ENCODE data around the gene PCDHA2.
"Not testable (repeated sequence)": the region's sequence is repeated elsewhere in the genome, so short reads cannot be mapped to it uniquely, and the experiment has no call there.

PCDHA2 gene

DNA sequence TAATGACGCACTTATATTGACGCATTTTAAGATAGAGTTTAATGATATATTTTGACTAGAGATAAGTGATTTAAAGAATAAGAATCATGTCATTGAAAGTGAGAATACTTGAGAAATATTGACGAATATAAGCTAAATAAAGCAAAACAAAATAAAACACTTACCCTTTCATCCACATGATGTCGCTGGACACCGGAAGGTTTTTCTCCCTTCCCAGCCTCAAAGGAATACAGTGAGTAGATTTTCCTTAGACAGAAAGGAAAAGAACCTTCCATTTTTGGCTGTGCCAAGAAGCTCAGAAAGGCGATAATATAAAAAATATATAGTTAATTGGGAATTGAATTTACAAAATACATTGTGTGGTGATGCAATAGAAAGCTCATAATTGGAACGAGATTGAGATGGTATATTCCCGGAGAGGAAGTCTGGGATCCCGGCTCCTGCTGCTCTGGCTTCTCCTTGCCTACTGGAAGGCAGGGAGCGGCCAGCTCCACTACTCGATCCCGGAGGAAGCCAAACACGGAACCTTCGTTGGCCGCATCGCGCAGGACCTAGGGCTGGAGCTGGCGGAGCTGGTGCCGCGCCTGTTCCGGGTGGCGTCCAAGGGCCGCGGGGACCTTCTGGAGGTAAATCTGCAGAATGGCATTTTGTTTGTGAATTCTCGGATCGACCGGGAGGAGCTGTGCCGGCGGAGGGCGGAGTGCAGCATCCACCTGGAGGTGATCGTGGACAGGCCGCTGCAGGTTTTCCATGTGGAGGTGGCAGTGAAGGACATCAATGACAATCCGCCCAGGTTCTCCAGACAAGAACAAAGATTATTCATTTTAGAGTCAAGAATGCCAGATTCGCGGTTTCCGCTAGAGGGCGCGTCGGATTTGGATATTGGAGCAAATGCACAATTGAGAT is 27.0 kb downstream of the PCDHA2 start, which contains the start of gene PCDHA5:
Gene PCDHA5, plus strand, starts transcription at position 239 of the 906 bp plus-strand sequence.
- no peak for DNase-seq

DNA sequence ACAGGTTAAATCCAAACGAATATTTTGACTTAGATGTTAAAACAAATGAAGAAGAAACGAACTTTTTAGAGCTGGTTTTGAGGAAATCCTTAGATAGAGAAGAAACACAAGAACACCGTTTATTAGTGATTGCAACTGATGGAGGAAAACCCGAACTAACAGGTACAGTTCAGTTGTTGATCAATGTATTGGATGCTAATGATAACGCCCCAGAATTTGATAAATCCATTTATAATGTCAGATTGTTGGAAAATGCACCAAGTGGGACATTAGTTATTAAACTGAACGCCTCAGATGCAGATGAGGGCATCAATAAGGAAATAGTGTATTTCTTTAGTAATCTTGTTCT is 27.6 kb downstream of the PCDHA2 start:
- no peak for DNase-seq

DNA sequence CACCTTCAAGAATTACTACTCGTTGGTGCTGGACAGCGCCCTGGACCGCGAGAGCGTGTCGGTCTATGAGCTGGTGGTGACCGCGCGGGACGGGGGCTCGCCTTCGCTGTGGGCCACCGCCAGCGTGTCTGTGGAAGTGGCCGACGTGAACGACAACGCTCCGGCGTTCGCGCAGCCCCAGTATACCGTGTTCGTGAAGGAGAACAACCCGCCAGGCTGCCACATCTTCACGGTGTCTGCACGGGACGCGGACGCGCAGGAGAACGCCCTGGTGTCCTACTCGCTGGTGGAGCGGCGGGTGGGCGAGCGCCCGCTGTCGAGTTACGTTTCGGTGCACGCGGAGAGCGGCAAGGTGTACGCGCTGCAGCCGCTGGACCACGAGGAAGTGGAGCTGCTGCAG is 28.3 kb downstream of the PCDHA2 start:
- not testable (repeated sequence) for DNase-seq

DNA sequence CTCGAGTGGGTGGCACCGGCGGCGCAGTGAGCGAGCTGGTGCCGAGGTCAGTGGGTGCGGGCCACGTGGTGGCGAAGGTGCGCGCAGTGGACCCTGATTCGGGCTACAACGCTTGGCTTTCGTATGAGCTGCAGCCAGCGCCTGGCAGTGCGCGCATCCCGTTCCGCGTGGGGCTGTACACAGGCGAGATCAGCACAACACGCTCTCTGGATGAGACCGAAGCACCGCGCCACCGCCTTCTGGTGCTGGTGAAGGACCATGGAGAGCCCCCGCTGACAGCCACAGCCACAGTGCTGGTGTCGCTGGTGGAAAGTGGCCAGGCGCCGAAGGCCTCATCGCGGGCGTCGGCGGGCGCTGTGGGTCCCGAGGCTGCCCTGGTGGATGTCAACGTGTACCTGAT is 28.8 kb downstream of the PCDHA2 start:
- no peak for DNase-seq

DNA sequence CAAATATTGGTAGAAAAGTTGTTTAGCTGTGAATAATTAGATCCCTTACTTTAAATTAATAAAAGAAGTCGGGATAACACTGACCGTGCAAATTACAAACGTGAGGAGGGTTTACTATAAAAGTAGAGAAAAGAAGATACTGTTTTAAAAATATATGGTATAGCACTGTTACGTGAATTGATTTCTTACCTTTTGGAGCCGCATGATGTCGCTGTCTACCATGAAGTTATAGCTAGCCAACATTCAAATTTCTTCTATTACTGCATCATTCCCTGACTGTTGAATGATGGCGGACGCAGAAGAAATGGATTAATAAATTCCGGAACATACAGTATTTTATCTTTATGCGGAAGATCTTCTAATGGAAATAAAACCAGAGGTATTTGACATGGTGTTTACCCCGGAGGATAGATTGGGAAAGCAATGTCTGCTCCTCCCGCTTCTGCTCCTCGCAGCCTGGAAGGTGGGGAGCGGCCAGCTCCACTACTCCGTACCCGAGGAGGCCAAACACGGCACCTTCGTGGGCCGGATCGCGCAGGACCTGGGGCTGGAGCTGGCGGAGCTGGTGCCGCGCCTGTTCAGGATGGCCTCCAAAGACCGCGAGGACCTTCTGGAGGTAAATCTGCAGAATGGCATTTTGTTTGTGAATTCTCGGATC is 33.2 kb downstream of the PCDHA2 start, which contains the start of gene PCDHA6:
Gene PCDHA6, plus strand, starts transcription at position 257 of the 658 bp plus-strand sequence. Its CDS starts 132 bp downstream, at position 389.
- DNase-seq, result no peak

DNA sequence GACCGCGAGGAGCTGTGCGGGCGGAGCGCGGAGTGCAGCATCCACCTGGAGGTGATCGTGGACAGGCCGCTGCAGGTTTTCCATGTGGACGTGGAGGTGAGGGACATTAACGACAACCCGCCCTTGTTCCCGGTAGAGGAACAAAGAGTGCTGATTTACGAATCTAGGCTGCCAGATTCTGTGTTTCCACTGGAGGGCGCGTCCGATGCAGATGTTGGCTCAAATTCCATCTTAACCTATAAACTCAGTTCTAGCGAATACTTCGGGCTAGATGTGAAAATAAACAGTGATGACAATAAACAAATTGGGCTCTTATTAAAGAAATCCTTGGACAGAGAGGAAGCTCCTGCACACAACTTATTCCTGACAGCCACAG is 33.7 kb downstream of the PCDHA2 start:
- no peak for DNase-seq

DNA sequence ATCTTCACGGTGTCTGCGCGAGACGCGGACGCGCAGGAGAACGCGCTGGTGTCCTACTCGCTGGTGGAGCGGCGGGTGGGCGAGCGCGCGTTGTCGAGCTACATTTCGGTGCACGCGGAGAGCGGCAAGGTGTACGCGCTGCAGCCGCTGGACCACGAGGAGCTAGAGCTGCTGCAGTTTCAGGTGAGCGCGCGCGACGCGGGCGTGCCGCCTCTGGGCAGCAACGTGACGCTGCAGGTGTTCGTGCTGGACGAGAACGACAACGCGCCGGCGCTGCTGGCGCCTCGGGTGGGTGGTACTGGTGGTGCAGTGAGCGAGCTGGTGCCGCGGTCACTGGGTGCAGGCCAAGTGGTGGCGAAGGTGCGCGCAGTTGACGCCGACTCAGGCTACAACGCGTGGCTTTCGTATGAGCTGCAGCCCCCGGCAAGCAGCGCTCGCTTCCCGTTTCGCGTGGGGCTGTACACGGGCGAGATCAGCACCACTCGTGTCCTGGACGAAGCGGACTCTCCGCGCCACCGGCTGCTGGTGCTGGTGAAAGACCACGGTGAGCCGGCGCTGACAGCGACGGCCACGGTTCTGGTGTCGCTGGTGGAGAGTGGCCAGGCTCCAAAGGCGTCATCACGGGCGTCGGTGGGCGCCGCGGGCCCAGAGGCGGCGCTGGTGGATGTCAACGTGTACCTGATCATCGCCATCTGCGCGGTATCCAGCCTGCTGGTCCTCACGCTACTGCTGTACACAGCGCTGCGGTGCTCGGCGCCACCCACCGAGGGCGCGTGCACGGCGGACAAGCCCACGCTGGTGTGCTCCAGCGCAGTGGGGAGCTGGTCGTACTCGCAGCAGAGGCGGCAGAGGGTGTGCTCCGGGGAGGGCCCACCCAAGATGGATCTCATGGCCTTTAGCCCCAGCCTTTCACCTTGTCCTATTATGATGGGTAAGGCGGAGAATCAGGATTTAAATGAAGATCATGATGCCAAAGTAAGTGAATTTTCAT is 35.2 kb downstream of the PCDHA2 start:
- not testable (repeated sequence) for DNase-seq

DNA sequence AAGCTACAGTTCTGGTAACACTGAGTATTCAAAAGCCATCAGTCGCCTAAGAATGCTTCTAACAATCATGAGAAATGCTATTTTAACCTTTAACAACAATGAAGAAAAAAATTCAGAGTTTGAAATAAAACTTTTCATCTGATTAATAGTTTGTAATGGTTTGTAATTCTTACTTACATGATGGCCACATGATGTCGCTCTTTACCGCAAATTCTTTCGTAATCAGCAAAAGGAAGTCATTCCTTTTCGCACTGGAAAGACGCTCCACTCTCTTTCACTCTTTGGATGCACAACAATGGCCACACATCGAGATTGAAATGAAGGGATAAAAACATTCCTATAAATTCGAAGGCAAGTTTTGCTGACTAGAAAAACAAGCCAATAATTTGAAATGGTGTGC is 39.3 kb downstream of the PCDHA2 start, which contains the start of gene PCDHA7:
Gene PCDHA7, plus strand, starts transcription at position 277 of the 400 bp plus-strand sequence. Its CDS starts 115 bp downstream, at position 392.
- no peak for DNase-seq

DNA sequence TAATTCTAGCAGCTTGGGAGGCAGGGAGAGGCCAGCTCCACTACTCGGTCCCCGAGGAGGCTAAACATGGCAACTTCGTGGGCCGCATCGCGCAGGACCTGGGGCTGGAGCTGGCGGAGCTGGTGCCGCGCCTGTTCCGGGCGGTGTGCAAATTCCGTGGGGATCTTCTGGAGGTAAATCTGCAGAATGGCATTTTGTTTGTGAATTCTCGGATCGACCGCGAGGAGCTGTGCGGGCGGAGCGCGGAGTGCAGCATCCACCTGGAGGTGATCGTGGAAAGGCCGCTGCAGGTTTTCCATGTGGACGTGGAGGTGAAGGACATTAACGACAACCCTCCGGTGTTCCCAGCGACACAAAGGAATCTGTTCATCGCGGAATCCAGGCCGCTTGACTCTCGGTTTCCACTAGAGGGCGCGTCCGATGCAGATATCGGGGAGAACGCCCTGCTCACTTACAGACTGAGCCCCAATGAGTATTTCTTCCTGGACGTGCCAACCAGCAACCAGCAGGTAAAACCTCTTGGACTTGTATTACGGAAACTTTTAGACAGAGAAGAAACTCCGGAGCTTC is 39.9 kb downstream of the PCDHA2 start:
- DNase-seq, result not testable (repeated sequence)

DNA sequence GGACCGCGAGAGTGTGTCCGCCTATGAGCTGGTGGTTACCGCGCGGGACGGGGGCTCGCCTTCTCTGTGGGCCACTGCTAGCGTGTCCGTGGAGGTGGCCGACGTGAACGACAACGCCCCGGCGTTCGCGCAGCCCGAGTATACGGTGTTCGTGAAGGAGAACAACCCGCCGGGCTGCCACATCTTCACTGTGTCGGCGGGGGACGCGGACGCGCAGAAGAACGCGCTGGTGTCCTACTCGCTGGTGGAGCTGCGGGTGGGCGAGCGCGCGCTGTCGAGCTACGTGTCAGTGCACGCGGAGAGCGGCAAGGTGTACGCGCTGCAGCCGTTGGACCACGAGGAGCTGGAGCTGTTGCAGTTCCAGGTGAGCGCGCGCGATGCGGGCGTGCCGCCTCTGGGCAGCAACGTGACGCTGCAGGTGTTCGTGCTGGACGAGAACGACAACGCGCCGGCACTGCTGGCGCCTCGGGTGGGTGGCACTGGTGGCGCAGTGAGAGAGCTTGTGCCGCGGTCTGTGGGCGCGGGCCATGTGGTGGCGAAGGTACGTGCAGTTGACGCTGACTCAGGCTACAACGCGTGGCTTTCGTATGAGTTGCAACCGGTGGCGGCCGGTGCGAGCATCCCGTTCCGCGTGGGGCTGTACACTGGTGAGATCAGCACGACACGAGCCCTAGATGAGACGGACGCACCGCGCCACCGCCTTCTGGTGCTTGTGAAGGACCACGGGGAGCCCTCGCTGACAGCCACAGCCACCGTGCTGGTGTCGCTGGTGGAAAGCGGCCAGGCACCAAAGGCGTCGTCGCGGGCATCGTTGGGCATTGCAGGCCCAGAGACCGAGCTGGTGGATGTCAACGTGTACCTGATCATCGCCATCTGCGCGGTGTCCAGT is 41.2 kb downstream of the PCDHA2 start:
- DNase-seq, result no peak

DNA sequence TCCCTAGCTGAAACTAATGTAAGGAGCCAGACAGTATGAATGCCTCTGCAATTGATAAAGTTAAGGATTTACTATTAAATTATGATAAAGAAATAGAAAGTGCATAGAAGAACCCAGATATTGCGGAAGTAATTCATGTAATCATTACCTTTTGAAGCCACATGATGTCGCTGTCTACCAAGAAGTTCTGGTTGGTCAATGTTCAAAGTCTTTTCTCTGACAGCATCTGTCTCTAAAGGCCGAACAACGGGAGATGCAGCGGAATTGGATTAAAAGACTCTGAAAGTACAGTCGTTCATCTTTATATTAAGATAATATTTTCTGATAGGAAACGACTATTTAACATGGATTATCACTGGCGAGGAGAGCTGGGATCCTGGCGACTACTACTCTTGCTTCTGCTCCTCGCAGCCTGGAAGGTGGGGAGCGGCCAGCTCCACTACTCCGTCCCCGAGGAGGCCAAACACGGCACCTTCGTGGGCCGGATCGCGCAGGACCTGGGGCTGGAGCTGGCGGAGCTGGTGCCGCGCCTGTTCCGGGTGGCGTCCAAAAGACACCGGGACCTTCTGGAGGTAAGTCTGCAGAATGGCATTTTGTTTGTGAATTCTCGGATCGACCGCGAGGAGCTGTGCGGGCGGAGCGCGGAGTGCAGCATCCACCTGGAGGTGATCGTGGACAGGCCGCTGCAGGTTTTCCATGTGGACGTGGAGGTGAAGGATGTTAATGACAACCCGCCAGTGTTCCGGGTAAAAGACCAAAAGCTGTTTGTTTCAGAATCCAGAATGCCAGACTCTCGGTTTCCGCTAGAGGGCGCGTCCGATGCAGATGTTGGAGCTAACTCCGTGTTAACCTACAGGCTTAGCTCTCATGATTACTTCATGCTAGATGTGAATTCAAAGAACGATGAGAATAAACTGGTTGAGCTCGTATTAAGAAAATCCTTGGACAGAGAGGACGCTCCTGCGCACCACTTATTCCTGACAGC is 46.6 kb downstream of the PCDHA2 start, which contains the start of gene PCDHA8:
Gene PCDHA8, plus strand, starts transcription at position 210 of the 985 bp plus-strand sequence. Its CDS starts 135 bp downstream, at position 345.
- no peak for DNase-seq

DNA sequence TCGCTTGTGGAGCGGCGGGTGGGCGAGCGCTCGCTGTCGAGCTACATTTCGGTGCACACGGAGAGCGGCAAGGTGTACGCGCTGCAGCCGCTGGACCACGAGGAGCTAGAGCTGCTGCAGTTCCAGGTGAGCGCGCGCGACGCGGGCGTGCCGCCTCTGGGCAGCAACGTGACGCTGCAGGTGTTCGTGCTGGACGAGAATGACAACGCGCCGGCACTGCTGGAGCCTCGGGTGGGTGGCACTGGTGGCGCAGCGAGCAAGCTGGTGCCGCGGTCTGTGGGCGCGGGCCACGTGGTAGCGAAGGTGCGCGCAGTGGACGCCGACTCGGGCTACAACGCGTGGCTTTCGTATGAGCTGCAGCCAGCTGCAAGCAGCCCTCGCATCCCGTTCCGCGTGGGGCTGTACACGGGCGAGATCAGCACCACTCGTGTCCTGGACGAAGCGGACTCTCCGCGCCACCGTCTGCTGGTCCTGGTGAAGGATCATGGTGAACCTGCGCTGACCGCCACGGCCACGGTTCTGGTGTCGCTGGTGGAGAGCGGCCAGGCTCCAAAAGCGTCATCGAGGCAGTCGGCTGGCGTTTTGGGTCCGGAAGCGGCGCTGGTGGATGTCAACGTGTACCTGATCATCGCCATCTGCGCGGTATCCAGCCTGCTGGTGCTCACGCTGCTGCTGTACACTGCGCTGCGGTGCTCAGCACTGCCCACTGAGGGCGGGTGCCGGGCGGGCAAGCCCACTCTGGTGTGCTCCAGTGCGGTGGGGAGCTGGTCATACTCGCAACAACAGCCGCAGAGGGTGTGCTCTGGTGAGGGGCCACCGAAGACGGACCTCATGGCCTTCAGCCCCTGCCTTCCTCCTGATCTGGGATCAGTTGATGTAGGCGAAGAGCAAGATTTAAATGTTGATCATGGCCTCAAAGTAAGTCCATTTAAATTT is 48.4 kb downstream of the PCDHA2 start:
- DNase-seq, result no peak
